ENCODE data around the gene ASCL2.
A peak's percentile ranks its signal among the peaks of the same experiment; 100 is the strongest.

ASCL2 gene, protein sequence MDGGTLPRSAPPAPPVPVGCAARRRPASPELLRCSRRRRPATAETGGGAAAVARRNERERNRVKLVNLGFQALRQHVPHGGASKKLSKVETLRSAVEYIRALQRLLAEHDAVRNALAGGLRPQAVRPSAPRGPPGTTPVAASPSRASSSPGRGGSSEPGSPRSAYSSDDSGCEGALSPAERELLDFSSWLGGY

DNA sequence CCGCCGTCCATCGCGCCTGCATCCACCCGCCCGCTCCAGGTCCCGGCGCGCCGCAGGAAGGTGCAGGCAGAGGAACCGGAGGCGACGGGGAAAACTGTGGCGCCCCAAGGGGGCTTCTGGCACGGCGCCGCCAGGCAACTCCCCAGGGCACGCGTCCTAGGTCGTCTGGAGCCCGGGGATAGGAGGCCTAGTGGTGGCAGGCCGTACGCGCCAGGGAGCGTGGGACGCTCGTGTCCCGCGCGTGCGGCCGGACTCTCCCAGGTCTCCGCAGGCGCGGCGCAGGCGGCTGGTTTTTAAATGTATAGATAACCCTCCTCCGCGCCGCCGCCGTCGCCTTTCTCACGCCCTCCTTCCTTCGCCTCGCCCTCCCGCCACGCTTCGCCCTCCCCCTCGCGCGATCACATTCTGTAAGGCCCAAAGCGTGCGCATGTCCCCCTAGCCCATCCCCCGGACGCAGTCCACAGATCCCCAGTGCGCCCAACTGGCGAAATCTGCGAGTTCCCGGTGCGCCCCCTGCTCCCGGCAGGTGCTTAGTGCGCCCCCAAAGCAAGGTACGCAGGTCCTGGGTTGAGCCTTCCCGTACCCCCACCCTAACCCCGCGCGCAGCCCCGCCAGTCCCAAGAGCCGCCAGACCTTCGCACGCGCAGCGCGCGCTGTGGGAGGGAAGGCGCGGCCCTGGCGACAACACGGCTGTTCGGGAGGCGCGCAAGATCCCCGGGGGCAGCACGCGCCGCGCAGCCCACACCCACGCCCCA is at the start of gene ASCL2:
Gene ASCL2 (minus strand): TSS at position 267 of the 755 bp plus-strand sequence. CDS start 256 bp downstream, at position 11.
- no peak for DNase-seq

DNA sequence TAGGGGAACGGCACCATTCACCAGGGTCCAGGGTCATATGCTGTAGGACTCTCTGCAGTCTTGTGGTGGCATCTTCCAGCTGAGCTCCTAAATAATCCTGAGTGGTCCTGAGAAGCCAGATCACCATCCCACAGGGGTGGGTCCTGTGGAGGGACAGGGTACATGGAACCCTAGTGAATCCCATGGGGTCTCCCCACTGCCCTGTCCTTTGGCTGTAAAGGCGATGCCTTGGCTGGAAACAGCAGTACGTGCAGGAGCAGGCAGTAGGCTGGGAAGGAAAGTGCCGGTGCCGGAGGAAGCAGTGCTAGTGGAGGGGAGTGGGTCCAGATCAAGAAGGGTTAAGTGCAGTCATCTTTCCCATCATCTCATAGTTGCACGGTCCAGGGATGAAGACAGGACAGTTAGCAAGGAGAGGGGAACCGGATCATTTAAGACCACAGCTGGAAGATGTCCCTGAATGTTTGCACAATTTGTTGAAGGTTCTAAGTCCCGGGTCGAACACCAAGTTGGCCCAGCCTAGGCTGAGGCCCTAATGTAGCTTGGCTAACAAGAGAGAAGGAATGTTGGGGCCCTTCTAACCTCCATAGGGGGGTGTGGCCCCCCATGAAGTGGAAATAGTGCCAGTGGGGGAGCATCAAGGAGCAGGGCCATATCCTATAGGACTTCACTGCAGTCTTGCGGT is 49.5 kb upstream of the ASCL2 start:
- no peak for DNase-seq

- no peak for DNase-seq
Observed at GRCh38 chr11:2318707-2319106, 48.3 kb upstream of the ASCL2 start.

DNA sequence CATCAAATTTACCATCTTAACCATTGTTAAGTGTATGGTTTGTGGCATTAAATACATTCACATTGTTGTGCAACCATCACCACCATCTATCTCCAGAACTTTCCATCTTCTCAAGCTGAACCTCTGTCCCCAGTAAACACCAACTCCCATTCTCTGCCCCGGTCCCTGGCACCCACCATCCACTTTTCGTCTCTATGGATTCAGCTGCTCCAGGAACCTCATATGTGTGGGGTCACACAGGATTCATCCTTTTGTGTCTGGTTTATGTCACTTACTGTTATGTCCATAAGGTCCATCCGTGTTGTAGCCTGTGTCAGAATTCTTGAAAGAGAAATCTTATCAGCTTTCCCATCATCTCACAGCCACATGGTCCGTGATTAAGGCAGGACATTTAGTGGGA is 47.7 kb upstream of the ASCL2 start:
- DNase-seq: no peak

- no peak for DNase-seq
Observed at GRCh38 chr11:2317354-2318050, 47.1 kb upstream of the ASCL2 start.

DNA sequence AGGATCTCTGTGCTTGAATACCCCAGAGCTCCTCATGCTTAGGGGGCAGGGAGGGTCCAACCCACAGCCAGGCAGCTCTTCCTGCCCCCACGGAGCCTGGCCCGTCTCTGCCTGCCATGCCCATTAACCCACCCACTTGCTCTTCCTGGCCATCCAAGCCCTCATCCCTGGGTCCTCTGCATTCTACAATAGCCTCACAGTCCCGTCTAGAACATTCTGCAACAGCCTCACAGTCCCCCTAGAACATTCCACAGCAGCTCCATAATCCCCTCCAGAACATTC is 46.5 kb upstream of the ASCL2 start:
- DNase-seq: no peak

DNA sequence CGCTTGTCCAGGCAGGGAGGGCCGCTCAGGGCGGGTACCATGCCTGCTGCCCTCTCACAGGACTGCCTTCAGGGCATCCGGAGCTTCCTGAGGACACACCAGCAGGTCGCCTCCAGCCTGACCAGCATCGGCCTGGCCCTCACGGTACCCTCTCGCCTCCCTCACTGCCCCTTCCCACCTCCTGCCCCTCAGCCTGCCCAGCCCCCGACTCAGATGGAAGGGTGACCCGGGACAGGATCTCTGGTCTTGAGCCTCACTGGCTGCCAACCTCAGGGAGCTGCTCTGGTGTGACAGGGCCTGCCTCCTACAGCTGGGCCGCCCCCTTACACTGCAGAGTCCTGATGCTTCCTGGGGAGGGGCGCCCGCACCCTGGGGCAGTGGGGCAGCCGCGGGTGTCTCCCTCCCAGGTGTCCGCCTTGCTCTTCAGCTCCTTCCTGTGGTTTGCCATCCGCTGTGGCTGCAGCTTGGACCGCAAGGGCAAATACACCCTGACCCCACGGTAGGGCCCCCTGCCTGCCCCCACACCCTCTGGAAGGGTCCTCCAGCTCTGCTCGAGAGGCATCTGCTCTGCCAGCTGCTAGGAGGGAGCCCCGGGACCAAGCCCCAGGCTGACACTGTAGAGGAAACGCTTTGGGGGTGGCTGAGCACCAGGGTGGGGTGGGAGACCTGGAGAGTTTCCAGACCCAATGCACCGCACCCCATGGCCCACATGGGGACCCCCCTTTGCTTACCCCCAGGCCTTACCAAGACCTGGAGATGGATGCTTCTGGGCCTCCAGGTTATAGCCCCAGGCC is 46.0 kb upstream of the ASCL2 start:
- no peak for DNase-seq

- no peak for DNase-seq
Observed at GRCh38 chr11:2315395-2316168, 45.2 kb upstream of the ASCL2 start.

GRCh38 chr11:2314525-2315394 is 44.4 kb upstream of the ASCL2 start:
- peak; percentile 78 for DNase-seq

DNA sequence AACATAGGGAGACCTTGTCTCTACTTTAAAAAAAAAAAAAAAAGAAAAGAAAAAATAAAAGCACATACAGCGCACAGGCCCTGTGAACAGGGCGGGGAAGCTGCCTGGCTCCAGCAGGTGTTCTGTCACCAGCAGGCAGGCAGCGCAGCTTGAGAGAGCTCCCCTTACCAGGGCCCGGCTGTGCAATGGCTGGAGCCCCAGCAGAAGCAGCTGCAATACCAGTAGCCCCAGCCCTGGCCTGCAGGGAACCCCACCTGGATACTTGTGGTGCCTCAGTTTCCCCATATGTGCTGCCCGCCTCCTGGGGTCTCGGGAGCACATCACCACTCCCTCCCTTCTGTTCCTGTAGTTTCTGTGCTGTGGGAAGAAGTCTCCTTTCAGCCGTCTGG is 43.7 kb upstream of the ASCL2 start:
- peak; percentile 3 for DNase-seq

DNA sequence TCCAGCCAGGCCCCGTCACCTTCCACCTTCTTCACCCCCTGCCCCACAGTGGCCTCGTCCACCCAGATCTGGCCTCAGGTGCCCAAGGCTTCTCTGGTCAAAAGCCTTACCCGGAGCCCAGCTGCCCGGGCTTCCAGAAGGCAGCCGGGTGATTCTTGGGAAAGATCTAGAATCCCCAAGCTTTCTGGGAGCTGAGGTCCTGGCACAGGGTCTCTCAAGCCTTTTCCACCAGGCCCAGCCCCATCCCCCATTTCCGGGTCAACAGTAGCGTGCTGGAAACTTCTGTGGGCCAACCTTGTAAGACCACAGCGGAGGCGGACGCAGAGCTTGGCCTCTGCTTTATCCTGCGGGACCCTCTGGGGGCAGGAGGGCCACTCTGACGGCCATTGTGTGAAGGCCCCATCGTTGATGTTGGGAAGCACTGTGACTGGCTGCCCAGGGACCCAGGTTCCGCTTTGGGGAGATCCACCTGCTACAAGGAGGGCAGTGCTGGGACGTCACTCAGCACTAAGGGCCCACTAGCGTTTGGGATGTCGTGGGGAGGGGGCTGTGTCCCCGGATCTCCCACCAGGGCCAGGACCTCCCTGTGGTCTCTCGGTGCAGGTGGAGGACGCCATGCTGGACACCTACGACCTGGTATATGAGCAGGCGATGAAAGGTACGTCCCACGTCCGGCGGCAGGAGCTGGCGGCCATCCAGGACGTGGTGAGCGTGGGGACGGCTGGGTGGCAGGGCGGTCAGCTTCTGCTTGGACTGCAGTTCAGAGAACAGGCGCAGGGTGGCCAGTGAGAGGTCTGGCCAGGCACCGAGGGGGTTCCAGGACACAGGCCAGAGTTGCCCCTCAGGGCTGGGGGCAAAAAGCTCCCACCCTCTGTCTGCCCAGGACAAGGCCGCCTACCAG is 42.9 kb upstream of the ASCL2 start:
- DNase-seq: no peak

DNA sequence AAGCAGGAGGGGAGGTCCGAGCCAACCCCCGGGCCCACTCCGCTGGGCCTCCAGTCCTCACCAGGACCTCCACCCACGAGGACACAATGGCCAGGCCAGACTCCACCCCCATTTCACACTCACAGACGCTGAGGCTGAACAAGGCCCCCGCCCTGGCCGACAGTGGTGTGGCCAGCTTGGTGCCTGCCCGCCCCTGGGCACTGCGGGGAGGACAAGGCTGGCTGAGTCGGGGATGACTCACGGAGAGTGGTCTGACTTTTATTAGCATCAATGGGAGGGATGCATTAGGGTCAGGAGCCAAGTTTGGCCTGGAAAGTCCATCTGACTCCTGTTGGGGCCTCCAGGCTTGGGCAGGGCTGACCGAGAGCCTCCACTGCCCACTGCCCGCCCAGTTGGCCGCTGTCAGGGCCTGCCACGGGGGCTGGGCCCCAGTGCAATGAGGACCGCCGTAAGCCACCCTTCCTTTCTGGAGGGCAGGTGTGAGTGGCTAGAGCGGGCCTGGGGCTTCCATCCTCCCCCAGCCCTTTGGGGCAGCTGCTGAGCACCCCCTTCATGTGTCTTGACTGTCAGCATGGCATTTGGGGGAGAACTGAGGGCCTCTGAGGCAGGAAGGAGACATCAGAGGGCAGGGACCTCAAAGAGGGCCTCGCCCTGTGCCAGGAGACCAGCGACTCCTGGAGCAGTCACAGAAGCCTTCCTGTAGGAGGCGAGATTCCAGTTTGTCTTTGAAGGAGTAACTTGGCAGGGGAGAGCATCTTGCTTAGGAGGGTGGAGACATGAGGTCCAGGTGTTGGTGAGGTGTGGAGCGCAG is 42.0 kb upstream of the ASCL2 start:
- no peak for DNase-seq

DNA sequence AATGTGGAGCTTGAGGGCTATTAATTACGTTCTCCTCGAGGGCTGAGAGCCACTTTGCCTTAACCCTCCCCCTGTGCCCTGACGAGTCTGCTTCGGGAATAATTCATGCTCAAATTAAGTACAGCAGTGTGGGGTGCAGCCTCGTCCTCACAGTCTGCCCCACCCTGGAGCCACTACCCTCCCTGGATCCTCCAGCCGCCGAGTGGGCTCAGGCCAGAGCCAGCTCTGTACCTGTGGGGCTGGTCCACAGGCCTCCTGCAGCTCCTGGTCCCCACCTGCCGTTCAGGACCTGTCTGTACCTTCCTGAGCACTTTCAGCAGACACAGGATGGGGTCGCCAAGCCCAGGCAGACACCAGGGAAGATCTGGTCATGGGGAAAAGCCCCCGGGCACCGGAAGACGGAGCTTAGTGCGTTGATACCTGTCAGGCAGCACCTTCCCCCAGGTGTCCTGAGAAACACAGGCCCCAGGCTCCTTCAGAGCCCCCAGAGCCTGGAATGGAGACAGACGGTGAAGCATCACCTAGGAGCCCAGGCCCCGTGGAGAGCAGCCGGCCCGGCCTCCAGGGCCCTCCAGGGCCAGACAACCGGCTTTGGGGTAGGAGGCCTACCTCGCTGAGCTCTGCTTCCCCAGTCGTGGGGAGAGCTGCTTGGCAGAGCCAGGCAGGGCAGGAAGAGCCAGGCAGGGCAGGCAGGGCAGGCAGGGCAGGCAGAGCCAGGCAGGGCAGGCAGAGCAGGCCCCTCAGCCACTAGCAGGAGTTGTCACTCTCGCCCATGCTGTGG is 41.2 kb upstream of the ASCL2 start:
- no peak for DNase-seq

- no peak for DNase-seq
Observed at GRCh38 chr11:2310786-2311352, 40.5 kb upstream of the ASCL2 start.

DNA sequence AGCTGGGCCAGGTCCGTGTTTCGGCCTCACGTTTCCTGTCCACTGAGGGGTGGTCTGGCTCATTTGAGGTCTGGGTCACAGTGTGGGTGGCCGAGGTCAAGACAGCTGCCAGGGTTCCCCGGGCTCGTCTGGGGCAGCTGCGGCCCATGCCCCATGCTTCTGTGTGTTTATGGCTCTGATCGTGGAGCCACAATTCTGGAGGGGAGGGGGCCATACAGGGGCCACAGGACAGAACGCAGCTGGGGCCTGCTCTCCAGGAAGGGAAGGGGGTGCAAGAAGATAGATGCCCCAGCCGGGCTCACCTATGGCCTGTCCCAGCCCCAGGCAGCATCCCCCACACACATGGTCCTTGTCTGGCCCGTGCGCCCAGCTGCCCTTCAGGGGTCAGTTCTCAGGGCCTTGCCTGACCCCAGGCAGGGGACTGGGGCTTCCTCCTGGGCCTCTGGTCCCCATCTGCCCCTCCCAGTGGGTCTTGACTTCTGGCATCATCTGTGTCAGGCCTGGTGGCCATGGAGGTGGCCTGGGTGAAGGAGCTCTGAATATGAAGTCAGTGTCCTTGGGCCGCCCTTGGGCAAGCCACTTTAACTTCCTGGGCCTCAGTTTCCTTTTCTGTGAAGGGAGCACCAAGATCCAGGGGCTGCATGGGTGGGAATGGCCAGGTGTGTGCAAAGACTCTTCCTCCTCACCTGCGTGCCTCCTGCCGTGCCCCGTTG is 39.8 kb upstream of the ASCL2 start:
- no peak for DNase-seq

DNA sequence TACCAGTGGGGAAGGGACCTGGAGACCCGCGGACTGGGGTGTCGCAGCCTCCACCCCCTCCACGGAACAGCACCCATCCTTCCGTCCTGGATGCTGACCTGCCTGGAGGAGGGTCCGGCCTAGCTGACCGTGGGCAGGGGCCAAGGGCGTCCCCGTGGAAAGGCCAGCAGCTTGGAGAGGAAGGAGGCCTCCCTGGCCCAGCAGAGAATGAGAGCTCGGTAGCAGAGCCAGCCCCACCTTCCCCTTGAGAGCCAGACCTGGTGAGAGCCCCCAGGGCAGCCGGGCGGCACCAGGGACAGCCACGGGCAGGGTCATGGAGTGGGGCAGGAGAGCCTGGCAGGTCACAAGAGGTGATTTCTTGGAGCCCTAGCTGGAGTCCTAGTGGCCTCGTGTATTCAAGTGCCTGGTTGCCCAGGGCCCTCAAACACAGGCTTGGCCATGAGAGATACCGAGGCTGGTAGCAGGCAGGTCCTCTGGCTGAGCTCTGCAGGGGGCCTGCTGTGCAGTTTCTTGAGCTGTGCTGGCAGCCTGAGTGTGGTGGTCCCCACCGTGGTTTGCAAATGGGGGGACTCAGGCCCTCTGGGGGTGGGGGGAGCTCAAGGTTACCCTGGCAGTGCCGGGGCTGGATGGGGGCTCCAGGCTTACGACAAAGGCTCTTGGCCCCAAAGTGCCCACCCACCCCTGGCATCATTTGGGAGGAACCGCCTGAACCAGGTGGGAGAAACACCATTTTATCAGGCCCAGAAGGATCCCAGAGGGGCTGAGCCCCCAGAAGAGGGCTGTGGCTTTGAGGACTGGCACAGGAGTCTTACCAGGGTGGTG is 39.1 kb upstream of the ASCL2 start:
- no peak for DNase-seq
